ENCODE data around the gene SGCE.

Gene SGCE

GRCh38 chr7:94658826-94659225, 2.9 kb upstream of the SGCE start:
- DNase-seq (ENCODE audit: low read depth): no peak

- DNase-seq (ENCODE audit: low read depth): peak; percentile 56
These were observed 2.1 kb upstream of the SGCE start for GRCh38 chr7:94657771-94658693.

- no peak for DNase-seq (ENCODE audit: low read depth)
These were observed 1.2 kb upstream of the SGCE start for GRCh38 chr7:94656925-94657731.

- no peak for DNase-seq (ENCODE audit: low read depth)
These were observed 658 bp upstream of the SGCE start for GRCh38 chr7:94656658-94656924.

GRCh38 chr7:94655126-94655847, 646 bp downstream of the SGCE start:
- DNase-seq (ENCODE audit: low read depth): no peak

GRCh38 chr7:94654783-94655125, 1.2 kb downstream of the SGCE start:
- no peak for DNase-seq (ENCODE audit: low read depth)

- DNase-seq (ENCODE audit: low read depth): no peak
These were observed 5.5 kb downstream of the SGCE start for GRCh38 chr7:94650147-94651051.

GRCh38 chr7:94649450-94649849, 6.5 kb downstream of the SGCE start:
- no peak for DNase-seq (ENCODE audit: low read depth)

GRCh38 chr7:94648731-94649130, 7.2 kb downstream of the SGCE start:
- no peak for DNase-seq (ENCODE audit: low read depth)

GRCh38 chr7:94647295-94647694, 8.6 kb downstream of the SGCE start:
- no peak for DNase-seq (ENCODE audit: low read depth)

GRCh38 chr7:94643771-94644545, 12.0 kb downstream of the SGCE start:
- DNase-seq (ENCODE audit: low read depth): no peak

- DNase-seq (ENCODE audit: low read depth): no peak
These were observed 12.9 kb downstream of the SGCE start for GRCh38 chr7:94642838-94643653.

GRCh38 chr7:94639384-94639783, 16.5 kb downstream of the SGCE start:
- DNase-seq (ENCODE audit: low read depth): no peak

- no peak for DNase-seq (ENCODE audit: low read depth)
These were observed 20.2 kb downstream of the SGCE start for GRCh38 chr7:94635687-94636086.

GRCh38 chr7:94634502-94634901, 21.4 kb downstream of the SGCE start:
- DNase-seq (ENCODE audit: low read depth): no peak

GRCh38 chr7:94633687-94634086, 22.2 kb downstream of the SGCE start:
- no peak for DNase-seq (ENCODE audit: low read depth)

GRCh38 chr7:94633014-94633341, 23.0 kb downstream of the SGCE start:
- DNase-seq (ENCODE audit: low read depth): no peak

GRCh38 chr7:94632338-94633013, 23.5 kb downstream of the SGCE start:
- no peak for DNase-seq (ENCODE audit: low read depth)

- no peak for DNase-seq (ENCODE audit: low read depth)
These were observed 25.1 kb downstream of the SGCE start for GRCh38 chr7:94630855-94631254.

GRCh38 chr7:94623820-94624219, 32.1 kb downstream of the SGCE start:
- DNase-seq (ENCODE audit: low read depth): no peak
